ENCODE measurements around the gene SLC25A28.

Gene SLC25A28, protein sequence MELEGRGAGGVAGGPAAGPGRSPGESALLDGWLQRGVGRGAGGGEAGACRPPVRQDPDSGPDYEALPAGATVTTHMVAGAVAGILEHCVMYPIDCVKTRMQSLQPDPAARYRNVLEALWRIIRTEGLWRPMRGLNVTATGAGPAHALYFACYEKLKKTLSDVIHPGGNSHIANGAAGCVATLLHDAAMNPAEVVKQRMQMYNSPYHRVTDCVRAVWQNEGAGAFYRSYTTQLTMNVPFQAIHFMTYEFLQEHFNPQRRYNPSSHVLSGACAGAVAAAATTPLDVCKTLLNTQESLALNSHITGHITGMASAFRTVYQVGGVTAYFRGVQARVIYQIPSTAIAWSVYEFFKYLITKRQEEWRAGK

DNA sequence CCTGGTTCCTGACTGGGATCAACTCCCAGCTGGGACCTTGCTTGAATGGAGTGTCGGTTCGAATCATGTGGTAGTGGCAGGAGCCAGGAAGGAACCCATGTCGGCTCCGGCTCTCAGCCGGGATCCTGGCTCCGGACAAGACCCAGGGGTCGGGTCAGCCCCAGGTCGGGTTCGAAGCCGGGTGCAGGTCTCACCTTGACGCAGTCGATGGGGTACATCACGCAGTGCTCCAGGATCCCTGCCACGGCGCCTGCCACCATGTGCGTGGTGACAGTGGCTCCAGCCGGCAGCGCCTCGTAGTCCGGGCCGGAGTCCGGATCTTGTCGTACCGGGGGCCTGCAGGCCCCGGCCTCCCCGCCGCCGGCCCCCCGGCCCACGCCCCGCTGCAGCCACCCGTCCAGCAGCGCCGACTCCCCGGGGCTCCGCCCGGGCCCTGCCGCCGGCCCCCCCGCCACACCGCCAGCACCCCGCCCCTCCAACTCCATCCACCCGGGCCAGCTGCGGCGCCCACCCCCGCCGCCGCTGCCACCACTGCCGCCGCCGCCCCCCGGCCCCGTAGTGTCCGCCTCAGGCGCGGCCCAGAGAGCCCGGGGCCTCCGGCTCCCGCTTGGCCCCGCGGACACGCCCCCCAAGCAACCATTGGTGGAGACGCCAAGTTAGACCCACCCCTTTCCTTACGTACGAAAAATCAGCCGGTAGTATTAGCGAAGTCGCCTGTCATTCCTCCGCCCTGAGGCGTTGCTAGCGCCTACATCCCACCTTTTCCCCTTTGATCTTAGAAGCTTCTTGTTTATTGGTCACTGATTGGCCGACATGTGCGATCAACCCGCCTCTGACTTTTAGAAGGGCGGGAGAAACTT, at the start of gene SLC25A28:
TSS of gene SLC25A28 (minus strand) at position 589 of the 860 bp plus-strand sequence. CDS start at position 485, 104 bp downstream.
- H3K4me3 ChIP-seq (ENCODE audit: low read length): peak within 1 kb of the TSS; percentile 99
- DNase-seq (ENCODE audit: low read depth): peak; percentile 100
- peaks cover 5% of the 10 kb centered on the region for H3K36me3 ChIP-seq (ENCODE audit: control insufficient read depth, insufficient read depth, low read length, severe bottlenecking)
- H3K9ac ChIP-seq (ENCODE audit: low read length): peak within 1 kb of the TSS; percentile 97
- peaks cover 46% of the 10 kb centered on the region for H3K4me1 ChIP-seq (ENCODE audit: control insufficient read depth, insufficient read depth, low read length)
- H3K27me3 ChIP-seq (replicated peaks; ENCODE audit: control insufficient read depth, insufficient read depth, low read length): no peaks in the 10 kb centered on the region
- no peaks in the 10 kb centered on the region for H3K9me3 ChIP-seq (ENCODE audit: control insufficient read depth, low read length)

DNA sequence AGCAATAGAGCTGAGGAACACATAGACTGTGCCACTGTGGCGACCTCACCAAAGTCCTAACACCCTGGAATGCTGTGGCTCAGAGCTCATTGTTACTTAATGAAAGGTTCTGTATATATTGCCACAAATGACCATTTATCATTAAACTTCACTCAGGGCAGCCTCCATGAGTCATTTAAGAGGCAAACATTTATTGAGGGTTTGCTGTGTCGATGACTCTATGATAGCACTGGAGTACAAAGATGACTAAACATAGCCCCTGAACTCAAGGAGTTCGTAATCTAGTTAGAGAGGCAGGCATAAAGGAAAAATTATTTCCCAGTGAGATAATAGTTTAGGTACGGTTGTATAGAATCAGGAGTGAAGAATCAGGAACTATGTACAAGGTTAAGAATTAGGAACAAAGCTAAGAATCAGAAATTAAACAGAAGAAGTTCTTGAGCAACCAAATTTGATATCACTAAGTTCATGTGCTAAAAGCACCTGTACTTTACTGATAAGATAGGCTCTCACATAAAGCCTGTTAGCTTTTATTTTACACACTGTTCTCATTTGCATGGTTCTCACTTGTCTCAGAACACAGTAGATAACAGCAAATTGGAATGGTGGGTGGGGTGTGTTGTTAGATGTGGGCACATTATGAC, 47.0 kb upstream of the SLC25A28 start:
- DNase-seq (ENCODE audit: low read depth): peak; percentile 42
- no peaks in the 10 kb centered on the region for H3K27me3 ChIP-seq (replicated peaks; ENCODE audit: control insufficient read depth, insufficient read depth, low read length)
- H3K9me3 ChIP-seq (ENCODE audit: control insufficient read depth, low read length): no peaks in the 10 kb centered on the region
- peaks cover 49% of the 10 kb centered on the region for H3K36me3 ChIP-seq (ENCODE audit: control insufficient read depth, insufficient read depth, low read length, severe bottlenecking)
- H3K4me1 ChIP-seq (ENCODE audit: control insufficient read depth, insufficient read depth, low read length): peaks cover 9% of the 10 kb centered on the region
- H3K4me3 ChIP-seq (ENCODE audit: low read length): no peak overlapping the region
- no peak overlapping the region for H3K9ac ChIP-seq (ENCODE audit: low read length)

DNA sequence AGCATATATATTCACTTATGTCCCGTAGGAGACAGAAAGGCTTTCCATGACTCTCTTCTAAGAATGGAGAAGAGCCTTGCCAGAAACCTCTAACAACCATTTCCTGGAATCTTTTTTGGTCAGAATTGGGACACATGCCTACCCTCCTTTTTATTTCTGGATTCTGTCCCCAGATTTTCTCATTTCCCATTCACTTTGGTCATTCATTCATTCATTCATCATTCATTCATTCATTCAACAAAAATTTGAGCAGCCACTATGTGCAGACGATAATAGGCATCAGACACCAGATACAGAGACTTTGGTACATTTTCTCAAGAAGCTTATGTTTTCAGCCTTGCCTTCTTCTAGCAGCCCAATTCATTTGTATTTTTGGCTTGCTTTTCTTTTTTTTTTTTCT, 45.1 kb upstream of the SLC25A28 start:
- no peaks in the 10 kb centered on the region for H3K9me3 ChIP-seq (ENCODE audit: control insufficient read depth, low read length)
- peaks cover 38% of the 10 kb centered on the region for H3K36me3 ChIP-seq (ENCODE audit: control insufficient read depth, insufficient read depth, low read length, severe bottlenecking)
- peaks cover 27% of the 10 kb centered on the region for H3K4me1 ChIP-seq (ENCODE audit: control insufficient read depth, insufficient read depth, low read length)
- H3K4me3 ChIP-seq (ENCODE audit: low read length): no peak overlapping the region
- no peak overlapping the region for H3K9ac ChIP-seq (ENCODE audit: low read length)
- DNase-seq (ENCODE audit: low read depth): no peak
- H3K27me3 ChIP-seq (replicated peaks; ENCODE audit: control insufficient read depth, insufficient read depth, low read length): no peaks in the 10 kb centered on the region

DNA sequence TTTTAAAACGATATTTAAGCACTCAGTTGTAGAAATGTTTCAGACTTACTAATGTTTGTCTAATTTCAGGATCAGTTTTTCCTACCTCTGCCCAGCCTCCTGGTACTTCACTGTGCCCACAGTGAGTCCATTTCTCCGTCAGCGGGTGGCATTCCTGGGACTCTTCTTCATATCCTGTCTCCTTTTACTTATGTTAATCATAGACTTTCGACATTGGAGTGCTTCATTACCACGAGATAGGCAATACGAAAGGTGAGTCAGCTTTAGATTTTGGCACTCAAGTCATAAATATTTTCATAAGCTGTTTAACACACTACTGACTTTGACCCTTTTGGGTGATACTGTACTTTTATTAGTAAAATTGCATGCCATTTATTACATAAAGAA, 41.1 kb upstream of the SLC25A28 start:
- DNase-seq (ENCODE audit: low read depth): peak; percentile 80
- Histone ChIP-seq H3K27me3 (replicated peaks; ENCODE audit: control insufficient read depth, insufficient read depth, low read length) (no peaks in the 10 kb centered on the region), H3K9me3 (ENCODE audit: control insufficient read depth, low read length) (no peaks in the 10 kb centered on the region), H3K9ac (ENCODE audit: low read length) (peak overlapping the region; percentile 96), H3K4me1 (ENCODE audit: control insufficient read depth, insufficient read depth, low read length) (peaks cover 31% of the 10 kb centered on the region), H3K4me3 (ENCODE audit: low read length) (peak overlapping the region; percentile 98), H3K36me3 (ENCODE audit: control insufficient read depth, insufficient read depth, low read length, severe bottlenecking) (peaks cover 17% of the 10 kb centered on the region)

DNA sequence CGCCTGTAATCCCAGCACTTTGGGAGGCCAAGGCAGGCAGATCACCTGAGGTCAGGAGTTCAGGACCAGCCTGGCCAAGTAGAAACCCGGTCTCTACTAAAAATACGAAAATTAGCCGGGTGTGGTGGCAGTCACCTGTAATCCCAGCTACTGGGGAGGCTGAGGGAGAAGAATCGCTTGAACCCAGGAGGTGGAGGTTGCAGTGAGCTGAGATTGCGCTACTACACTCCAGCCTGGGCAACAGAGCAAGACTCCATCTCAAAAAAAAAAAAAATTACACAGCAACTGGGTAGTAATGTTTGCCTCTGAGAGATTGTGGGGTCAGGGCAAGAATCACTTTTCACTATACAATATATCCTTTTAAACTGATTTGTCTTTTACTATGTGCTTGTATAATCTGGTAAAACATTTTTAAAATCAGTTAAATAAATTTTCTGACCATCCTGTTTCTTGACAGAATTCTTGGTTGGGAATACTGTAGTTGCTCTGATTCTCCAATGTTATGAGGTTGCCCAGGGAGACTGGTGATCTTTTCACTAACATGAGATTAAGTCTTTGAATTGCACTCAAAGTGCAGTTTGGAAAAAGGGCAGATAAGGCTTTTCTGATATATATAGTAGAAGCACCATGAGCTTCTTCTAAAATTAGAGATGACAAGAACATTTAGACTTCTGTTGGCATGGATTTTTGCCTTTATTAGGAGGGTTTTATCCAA, 40.6 kb upstream of the SLC25A28 start:
- Histone ChIP-seq H3K27me3 (replicated peaks; ENCODE audit: control insufficient read depth, insufficient read depth, low read length) (no peaks in the 10 kb centered on the region), H3K4me3 (ENCODE audit: low read length) (peak overlapping the region; percentile 98), H3K4me1 (ENCODE audit: control insufficient read depth, insufficient read depth, low read length) (peaks cover 31% of the 10 kb centered on the region), H3K9ac (ENCODE audit: low read length) (peak overlapping the region; percentile 96), H3K36me3 (ENCODE audit: control insufficient read depth, insufficient read depth, low read length, severe bottlenecking) (peaks cover 16% of the 10 kb centered on the region), H3K9me3 (ENCODE audit: control insufficient read depth, low read length) (no peaks in the 10 kb centered on the region)
- DNase-seq (ENCODE audit: low read depth): peak; percentile 41

DNA sequence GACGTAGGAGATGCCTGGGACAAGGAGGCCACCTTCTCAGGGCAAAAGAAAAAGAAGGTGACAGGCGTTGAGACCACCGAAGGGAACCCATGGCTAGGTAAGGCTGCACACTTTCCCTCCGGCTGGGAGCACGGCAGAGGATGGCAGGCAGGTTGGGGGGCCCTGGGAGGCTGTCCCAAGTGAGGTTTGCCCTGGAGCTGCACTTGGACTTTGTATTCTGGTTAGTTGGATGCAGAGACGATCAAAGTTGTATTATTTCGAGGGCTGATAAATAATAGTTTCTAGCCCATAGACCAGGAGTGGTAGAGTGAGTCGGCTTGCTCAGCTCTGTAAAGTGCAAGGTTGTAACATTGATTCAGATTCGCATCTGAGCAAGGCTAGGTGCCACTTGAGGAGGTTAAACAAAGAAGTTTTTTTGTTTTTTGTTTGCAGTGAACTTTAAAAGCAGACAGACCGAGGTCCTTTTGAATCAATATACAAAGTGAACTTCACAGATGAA, 39.7 kb upstream of the SLC25A28 start:
- H3K4me1 ChIP-seq (ENCODE audit: control insufficient read depth, insufficient read depth, low read length): peaks cover 31% of the 10 kb centered on the region
- peak overlapping the region; percentile 96 for H3K9ac ChIP-seq (ENCODE audit: low read length)
- DNase-seq (ENCODE audit: low read depth): peak; percentile 24

DNA sequence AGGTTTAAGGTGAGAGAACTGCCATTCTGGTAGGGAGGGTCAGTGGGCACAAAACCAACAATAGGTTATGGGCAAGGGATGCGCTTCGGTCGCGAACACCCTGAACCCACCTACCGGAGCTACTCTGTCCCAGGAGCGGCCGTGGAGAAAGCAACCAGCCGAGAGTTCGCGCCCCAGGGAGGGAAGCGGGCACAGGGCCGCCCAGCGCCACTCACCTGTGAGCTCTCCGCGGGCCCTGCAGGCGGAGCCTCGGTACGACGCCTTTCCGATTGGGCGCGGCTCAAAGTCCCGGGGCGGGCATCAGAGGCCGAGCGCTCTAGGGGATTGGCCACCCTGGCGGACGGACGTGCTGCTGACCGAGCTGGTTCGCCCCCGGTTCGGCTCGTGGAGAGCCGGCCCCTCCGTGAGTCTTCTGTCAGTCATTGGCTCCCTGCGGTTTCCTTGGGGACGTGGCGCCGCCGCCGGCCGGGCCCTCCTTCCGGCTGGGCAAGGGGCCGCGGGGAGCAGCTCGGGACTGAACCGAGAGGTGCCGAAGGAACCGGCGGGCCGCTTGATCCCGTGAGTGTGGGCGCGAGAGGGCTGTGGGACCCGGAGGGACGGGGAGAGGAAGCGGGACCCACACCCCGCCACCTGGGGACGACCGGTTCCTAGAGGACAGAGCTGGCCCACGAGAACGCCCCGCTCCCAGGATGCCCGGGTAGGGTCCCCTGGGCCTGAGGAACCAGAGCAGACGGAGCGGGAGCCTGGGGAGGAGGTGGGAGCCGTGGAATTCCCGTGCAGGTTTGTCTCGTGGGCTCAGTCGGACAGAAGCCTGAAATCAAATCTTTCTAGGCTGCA, 39.0 kb upstream of the SLC25A28 start, which contains the start of gene ENTPD7:
TSS of gene ENTPD7 (plus strand) at position 479 of the 837 bp plus-strand sequence. CDS start 448 bp downstream, outside the sequence.
- peak; percentile 99 for DNase-seq (ENCODE audit: low read depth)
- H3K9ac ChIP-seq (ENCODE audit: low read length): peak within 1 kb of the TSS; percentile 96
- no peaks in the 10 kb centered on the region for H3K27me3 ChIP-seq (replicated peaks; ENCODE audit: control insufficient read depth, insufficient read depth, low read length)
- H3K36me3 ChIP-seq (ENCODE audit: control insufficient read depth, insufficient read depth, low read length, severe bottlenecking): peaks cover 16% of the 10 kb centered on the region
- peaks cover 31% of the 10 kb centered on the region for H3K4me1 ChIP-seq (ENCODE audit: control insufficient read depth, insufficient read depth, low read length)
- H3K9me3 ChIP-seq (ENCODE audit: control insufficient read depth, low read length): no peaks in the 10 kb centered on the region
- peak within 1 kb of the TSS; percentile 98 for H3K4me3 ChIP-seq (ENCODE audit: low read length)

More for the DNA sequence above, 39.7 kb upstream of the SLC25A28 start:
- no peaks in the 10 kb centered on the region for H3K9me3 ChIP-seq (ENCODE audit: control insufficient read depth, low read length)
- H3K36me3 ChIP-seq (ENCODE audit: control insufficient read depth, insufficient read depth, low read length, severe bottlenecking): peaks cover 16% of the 10 kb centered on the region
- peak overlapping the region; percentile 98 for H3K4me3 ChIP-seq (ENCODE audit: low read length)
- H3K27me3 ChIP-seq (replicated peaks; ENCODE audit: control insufficient read depth, insufficient read depth, low read length): no peaks in the 10 kb centered on the region

DNA sequence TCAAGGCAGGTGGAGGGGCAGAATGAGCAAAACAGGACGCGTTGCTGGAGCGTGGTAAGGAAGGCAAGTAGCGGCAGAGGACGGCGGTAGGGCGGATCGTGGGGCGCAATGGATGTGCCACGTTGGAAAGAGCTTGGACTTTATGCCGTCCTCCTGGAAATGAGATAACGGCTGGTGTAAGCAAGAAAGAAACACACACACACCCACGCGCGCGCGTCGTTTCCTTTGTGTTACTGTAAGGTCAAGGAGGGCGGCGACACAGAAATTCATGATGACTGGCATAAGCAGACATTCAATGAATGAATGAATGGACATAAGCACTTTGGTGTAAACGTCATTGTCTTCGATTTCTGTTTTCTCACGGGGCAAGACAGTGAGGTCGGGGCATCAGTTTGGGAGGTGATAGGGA, 38.4 kb upstream of the SLC25A28 start:
- DNase-seq (ENCODE audit: low read depth): peak; percentile 56

GRCh38 chr10:99656199-99657064, 36.2 kb upstream of the SLC25A28 start:
- H3K9ac ChIP-seq (ENCODE audit: low read length): no peak overlapping the region
- H3K27me3 ChIP-seq (replicated peaks; ENCODE audit: control insufficient read depth, insufficient read depth, low read length): no peaks in the 10 kb centered on the region
- H3K9me3 ChIP-seq (ENCODE audit: control insufficient read depth, low read length): no peaks in the 10 kb centered on the region
- H3K36me3 ChIP-seq (ENCODE audit: control insufficient read depth, insufficient read depth, low read length, severe bottlenecking): no peaks in the 10 kb centered on the region
- peak; percentile 72 for DNase-seq (ENCODE audit: low read depth)
- H3K4me3 ChIP-seq (ENCODE audit: low read length): no peak overlapping the region
- peaks cover 23% of the 10 kb centered on the region for H3K4me1 ChIP-seq (ENCODE audit: control insufficient read depth, insufficient read depth, low read length)

More for the DNA sequence above, 38.4 kb upstream of the SLC25A28 start:
- Histone ChIP-seq H3K4me3 (ENCODE audit: low read length) (peak overlapping the region; percentile 98), H3K9ac (ENCODE audit: low read length) (peak overlapping the region; percentile 96), H3K4me1 (ENCODE audit: control insufficient read depth, insufficient read depth, low read length) (peaks cover 31% of the 10 kb centered on the region), H3K27me3 (replicated peaks; ENCODE audit: control insufficient read depth, insufficient read depth, low read length) (no peaks in the 10 kb centered on the region), H3K9me3 (ENCODE audit: control insufficient read depth, low read length) (no peaks in the 10 kb centered on the region), H3K36me3 (ENCODE audit: control insufficient read depth, insufficient read depth, low read length, severe bottlenecking) (peaks cover 10% of the 10 kb centered on the region)

All from adipocyte (in vitro differentiated cells).